HG02943 (cell line): ENCODE data around the gene POLR2F.

Experiments
- ATAC-seq: cut with Tn5 transposase; IDR thresholded peaks from one replicate; pipeline ENCODE4 v1.9.1; 2021; ENCODE audit warnings: mild to moderate bottlenecking, low read depth, moderate library complexity; ENCODE audit not compliant: unreplicated experiment

Gene POLR2F

DNA sequence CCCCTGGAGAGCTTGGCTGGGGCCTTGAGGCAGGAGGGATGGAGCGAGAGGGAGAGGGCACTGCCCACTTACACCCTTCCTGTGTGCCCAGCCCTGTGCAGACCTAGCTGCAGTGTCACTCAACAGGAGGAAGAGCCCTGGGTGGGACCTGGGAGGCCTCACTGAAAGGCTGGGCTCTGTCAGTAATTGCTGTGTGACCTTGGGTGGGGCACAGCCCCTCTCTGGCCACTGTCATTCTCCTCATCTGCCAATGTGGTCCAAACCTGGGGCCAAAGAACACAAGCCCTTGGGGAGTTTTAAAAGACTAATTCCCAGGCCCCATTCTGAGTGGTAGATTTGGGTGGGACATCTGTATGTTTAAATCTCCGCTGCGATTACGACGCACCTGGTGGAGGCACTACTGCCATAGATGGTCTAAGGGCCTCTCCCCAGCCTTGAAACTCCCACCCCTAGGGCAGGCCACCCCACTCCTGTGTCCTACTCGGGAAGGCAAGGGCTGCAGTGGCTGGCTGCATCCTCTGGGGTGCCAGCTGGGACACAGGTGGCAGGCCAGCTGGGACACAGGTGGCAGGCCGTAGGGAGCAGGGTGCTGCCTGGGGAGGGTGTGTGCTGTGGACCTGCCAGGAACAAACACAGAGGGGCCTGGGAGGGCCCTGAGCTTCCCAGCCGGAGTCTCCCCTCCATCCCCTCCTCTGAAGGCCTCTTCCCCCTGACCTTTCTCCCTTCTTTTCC is 43.2 kb downstream of the POLR2F start:
- no peak for ATAC-seq

DNA sequence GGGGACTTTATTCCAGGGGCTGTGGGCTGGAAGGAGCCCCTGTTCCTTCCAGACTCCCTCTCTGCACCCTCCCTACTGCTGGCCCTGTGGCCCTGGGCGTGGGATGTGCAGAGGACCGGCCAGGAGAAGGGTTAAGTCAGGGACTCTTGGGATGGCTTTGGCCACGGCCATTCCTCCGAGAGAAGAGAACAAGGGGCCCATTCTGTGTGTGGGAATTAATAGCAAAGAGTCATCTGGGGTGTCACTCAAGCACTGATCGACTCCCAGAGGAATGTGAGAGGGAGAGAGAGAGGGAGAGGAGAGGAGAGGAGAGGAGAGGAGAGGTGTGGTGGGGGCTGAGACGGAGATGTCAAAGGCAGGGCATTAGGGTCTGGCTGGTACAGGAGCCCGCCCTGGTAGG is 45.0 kb downstream of the POLR2F start:
- ATAC-seq: no peak

GRCh38 chr22:37999236-37999635 is 45.7 kb downstream of the POLR2F start:
- no peak for ATAC-seq

DNA sequence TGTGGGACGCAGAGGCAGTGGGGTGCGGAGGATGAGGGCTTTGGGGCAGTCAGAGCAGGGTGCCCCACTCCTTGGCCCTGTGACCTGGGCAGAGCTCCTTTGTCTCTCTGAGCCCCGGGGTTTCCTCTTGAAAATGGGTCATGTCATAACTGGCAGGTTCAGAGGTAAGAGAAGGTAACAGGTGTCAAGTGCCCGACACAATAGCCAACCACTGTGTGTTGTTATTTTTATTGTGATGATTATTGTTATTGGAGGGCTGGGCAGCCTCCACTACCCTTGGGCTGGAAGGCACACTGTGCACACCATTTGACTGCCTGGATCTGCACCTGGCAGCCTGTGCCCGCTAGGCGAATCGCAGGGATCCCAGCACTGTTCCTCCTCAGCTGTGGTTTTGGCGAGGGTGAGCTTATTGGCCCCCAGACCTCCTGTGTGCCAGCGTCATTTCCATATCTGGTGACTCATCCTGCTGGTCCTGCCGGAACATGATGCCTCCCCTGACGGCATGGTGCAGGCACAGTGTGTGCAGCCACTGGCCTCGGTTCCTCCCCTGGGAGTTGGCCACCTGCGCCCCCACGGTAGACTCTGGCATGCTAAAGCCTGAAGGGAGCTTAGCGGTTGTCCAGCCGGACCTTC is 46.3 kb downstream of the POLR2F start:
- ATAC-seq: no peak

DNA sequence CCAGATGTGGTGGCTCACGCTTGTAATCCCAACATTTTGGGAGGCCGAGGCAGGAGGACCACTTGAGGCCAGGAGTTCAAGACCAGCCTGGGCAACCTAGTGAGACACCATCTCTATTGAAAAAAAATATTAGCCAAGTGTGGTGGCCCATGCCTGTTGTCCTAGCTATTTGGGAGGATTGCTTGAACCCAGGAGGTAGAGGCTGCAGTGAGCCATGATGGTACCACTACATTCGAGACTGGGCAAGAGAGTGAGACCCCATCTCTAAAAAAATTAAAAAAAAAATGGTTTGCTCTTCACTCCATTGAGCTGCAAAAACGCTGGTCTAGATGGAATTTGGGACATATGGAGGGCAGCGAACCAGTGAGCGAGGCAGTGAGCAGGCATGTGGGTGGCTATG is 52.4 kb downstream of the POLR2F start:
- ATAC-seq: no peak

DNA sequence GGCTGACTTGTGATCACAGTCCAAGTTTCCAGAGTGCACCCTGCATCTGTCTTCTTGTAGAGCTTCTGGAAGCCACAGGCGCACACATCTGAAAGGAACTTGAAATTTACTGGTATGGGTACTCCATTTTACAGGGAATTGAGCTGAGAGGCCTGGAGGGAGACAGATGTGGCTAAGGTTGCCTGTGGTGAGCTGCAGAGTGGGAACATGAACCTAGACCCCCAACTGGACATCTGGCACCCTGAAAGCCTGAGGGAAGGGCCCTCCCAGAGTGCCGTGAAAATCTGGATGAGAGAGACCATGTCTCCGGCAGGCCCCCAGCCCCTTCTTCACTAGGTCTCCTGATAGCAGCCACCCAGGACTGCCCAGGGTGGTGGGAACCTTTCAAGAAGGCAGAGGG is 53.4 kb downstream of the POLR2F start:
- ATAC-seq: no peak

GRCh38 chr22:38007330-38007902 is 53.9 kb downstream of the POLR2F start:
- ATAC-seq: no peak

DNA sequence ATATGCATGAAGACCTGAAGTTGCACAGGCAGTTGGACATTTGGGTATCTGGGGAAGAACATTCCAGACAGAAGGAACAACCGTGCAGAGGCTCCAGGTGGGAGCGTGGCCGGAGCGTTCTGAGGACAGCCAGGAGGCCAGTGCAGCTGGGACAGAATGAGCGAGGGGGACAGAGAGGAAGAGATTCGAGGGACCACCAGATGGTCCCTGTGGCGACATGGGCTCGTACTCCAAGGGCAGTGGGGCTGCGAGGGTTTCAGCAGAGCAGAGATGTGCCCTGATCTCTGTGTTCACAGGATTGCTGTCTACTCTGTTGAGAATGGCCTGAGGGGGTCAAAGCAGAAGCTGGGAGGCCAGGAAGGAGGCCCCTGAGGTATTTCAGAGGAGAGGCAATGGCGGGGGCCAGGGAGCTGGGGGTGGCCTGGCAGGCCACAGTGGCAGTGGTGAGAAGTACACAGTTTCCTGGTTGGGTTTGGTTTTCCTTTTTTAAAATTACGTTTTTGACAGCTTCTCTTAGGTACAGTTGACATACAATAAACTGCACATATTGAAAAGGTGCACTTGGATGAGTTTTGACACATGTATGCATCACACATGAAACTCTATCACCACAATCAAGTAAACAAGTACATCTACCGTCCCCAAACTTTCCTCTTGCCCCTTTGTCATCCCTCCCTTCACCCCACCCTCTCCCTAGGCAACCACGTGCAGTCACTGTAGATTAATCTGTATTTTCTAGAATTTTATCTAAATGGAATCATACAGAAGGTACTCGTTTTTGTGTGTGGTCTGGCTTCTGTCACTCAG is 55.7 kb downstream of the POLR2F start:
- ATAC-seq: no peak

- ATAC-seq: no peak
Observed at GRCh38 chr22:38012604-38013072, 59.1 kb downstream of the POLR2F start.

DNA sequence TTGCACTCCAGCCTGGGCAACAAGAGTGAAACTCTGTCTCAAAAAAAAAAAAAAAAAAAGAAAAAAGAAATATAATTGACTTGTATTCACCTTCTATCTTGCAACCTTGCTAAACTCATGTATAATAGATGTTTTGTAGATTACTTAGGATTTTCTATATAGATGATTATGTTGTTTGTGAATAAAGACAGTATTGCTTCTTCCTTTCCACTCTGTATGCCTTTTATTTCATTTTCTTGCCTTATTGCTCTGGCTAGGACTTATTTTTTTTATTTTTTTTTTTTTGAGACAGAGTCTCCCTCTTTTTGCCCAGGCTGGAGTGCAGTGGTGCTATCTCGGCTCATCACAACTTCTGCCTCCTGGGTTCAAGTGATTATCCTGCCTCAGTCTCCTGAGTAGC is 60.6 kb downstream of the POLR2F start:
- no peak for ATAC-seq

- ATAC-seq: no peak
Observed at GRCh38 chr22:38016182-38017151, 63.0 kb downstream of the POLR2F start.

- no peak for ATAC-seq
Observed at GRCh38 chr22:38017272-38017920, 63.9 kb downstream of the POLR2F start.

GRCh38 chr22:38017939-38018885 is 64.7 kb downstream of the POLR2F start:
- ATAC-seq: no peak
